GM19455 (cell line): ENCODE measurements around the gene ANKS1B.
"Not testable (repeated sequence)": the region's sequence is repeated elsewhere in the genome, so short reads cannot be mapped to it uniquely, and the experiment has no call there.

Experiments used
- ATAC-seq: cut with Tn5 transposase; IDR thresholded peaks from one replicate; pipeline ENCODE4 v1.9.1; 2021; ENCODE audit not compliant: unreplicated experiment

The ANKS1B gene

DNA sequence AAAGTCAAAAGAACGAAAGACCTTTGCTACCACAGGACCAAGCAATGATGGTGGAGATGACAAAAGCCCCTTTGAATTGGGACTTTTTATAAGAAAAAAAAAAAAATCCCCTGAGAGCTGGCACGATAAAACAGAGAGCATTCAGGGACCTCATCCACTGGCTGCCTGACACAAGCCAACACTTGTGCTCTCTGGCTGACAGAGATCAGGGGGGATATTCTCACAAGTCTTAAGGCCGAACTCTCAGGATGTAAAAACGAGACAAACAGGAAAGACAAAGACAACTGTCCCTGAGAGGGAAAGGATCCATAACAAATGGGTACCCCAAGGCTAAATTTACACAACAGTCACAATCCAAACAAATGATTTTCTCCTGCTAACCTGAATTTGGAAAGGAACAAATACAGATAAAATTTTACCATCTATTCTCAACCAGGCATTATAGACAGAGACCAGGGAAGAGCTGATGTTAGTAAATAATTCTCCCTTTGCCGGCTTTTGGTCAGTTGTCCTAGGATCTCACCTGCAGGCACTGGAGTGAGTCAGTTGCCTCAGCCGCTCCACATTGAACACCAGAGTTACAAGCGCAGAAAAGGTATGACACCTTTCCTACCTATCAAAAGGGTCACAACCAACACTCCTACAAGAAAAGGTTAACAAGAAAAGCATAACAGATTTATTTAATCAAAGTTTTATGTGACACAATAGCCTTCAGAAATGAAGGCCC, 375.1 kb downstream of the ANKS1B start:
- no peak for ATAC-seq

DNA sequence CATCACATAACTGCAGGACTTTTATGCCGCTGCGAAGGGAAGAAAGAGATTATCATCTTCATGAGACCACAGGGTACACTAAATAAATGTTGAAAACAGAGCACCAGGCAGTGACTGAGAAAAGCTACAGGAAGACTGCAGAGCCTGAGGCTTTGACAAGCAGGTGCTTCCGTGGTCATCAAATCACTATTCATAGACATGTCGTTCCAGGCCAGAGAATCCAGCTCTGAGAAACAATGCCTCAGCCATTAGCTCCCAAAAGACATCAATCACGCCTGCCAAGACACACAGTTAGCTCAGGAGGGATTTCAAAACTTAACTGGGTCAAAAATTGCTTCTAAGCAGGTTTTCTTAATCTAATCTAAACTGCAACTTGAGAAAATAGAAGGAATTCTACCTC, 384.3 kb downstream of the ANKS1B start:
- ATAC-seq, result peak; percentile 67

DNA sequence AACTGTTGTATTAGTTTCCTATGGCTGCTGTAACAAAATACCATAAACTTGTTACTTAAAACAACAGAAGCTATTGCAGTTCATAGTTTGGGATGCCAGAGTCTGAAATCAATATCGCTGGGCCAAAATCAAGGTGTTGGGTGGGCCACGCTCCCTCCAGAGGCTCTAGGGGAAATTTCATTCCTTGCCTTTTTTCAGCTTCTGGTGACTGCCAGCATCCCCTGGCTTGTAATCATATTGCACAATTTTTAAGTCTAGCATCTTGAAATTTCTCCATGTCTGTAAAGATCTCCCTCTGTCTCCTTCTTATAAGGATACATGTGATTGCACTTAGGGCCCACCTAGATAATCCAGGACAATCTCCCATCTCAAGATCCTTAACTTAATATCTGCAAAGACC, 386.0 kb downstream of the ANKS1B start:
- no peak for ATAC-seq

DNA sequence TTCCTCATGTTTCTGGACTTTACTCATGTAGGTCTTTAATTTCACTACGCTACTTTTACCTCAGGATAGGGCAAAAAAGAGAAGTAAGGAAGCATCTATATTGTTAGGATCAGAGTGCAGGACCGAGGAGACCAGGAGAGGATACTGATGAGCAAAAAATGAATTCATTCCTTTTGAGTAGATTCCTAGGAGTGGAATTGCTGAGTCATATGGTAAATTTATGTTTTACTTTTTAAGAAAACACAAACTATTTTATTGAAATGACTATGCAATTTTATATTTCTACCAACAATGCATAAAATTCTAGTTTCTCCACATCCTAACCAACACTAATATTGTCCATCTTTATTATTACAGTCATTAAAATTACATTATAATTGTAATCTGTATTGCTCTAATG, 388.0 kb downstream of the ANKS1B start:
- ATAC-seq, result no peak

DNA sequence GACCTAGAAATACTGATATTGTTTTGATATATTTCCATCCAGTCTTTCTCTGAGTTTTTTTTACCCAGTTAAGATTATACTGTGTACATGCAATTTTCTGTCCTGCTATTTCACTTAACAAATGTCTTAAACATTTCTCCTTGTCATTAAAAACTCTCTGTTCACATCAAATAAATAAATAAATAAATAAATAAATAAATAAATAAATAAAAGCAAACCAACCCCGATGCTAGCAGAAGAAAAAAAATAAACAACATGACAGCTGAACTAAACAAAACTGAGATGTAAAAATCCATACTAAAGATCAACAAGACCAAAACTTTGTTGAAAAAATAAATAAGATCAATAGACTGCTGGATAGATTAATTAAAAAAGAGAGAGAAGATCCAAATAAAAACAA, 407.6 kb downstream of the ANKS1B start:
- ATAC-seq, result not testable (repeated sequence)

DNA sequence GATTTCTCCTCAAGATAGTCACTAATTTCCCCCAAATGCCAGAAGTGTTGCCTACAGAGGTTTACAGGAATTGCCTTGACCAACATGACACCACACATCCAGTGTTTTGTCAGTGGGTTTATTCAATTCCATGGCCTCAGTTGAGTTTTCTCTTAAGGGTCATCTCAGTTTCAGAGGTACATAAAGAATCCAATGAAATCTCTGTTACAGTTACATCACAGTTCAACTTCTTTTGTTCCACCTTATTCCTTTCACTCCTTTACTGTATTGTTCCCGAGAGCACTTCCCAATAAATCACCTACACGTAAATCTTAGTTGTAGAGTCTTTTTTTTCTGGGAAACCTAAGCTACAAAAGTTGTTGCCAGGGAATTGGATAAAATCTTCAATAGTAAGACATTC, 410.8 kb downstream of the ANKS1B start:
- no peak for ATAC-seq

DNA sequence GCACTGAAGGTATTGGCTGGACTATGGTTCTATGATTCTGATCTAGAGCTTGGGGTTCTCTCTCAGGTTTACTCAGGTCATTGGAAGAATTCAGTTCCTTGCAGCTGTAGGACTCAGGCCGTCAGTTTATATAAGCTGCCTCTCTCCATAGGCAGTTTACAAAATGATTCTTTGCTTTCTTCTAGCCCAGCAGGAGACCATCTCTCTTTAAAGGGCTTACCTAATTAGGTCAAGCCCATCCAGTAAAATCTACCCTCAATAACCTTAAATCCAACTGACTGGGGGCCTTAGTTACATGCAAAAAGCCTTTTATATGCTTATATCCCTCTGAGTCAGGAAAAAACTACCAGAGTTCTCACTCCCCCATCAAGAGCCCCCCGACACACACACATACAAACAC, 417.7 kb downstream of the ANKS1B start:
- no peak for ATAC-seq

DNA sequence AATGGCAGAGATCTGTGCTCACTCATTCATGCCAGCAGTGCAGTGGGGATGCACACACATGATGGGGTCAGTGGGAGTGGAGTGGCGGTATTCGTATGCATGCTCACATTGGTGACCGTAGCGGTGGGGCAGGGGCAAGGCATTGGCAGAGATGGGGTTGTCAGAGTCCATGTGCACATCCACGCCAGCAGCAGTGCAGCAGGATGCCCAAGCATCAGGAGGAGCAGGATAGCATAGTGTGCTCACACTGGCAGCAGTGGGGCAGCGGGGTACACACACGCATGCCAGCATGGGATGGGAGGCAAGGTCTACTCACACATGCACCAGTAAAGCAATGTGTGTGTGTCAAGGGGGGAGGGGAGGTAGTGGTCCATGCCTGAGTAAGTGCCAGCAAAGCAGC, 426.6 kb downstream of the ANKS1B start:
- ATAC-seq, result no peak

DNA sequence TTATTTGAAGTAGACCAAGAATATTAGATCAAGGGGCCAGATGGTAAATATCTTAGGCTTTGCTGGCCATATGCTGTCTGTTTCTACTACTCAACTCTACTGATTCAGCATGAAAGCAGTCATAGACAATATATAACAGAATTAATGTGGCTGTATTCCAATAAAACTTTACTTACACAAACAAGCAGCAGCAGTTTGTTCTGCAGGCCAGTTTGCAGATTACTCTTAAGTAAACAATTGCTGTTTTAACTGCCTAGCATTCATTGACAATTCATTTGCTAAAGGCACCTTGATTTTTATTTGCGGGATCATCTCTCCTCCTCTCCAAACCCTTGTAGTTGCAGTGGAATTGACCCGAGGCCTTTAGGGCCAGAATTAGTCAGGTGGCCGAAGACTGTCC, 431.3 kb downstream of the ANKS1B start:
- no peak for ATAC-seq

DNA sequence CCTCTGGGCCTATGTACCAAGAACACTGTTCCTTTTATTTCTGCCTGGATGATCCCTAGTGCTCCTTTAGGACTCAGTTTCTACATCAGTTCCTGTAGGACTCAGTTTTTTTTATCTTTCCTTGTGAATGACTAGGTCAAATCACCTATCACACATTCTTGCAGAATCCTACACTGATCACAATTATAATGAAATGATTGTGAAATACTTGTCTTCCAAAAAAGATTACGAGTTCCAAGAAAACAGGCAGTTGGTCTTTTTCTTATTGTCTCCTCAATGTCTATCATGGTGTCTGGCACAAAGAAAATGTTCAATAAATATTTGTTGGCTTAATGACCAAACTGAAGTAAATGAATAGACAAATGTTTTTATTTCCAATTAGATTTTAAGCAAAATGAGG, 432.7 kb downstream of the ANKS1B start:
- no peak for ATAC-seq

DNA sequence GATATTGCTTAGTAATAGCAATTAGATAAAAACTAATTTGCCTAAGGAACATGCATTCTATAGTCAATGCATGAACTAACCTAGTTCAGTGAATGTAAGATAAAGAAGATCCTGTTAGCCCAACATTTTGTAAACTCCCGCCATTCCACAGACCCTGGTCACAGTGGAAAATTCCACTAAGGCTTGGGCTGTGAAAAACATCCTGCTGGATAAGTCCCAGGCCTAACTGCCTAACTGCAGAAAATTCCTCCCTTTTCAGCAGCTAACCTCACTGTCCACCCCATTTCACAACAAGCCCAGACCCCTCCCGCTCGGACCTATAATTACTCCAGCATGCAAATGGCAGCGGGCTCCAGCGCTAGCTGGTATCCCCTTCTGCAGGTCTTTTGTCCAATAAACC, 435.1 kb downstream of the ANKS1B start:
- ATAC-seq, result no peak

DNA sequence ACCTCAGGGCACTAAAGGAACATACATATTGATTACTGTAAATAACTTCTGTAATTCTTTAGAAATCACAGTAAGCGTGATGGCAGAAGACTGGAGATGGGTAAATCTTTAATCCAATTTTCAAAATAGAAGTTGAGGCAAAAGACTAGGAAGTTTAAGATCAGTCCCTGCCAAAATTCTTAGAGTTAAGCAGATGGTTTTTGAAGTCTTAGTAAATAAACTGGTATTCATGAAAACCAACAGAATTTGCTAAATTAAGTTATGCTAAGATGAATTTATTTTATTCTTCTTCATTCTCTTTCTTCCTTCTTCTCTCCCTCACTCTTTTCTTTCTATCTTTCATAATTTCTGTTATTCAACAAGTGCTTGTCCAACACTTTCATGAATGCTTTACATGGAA, 435.5 kb downstream of the ANKS1B start:
- no peak for ATAC-seq

DNA sequence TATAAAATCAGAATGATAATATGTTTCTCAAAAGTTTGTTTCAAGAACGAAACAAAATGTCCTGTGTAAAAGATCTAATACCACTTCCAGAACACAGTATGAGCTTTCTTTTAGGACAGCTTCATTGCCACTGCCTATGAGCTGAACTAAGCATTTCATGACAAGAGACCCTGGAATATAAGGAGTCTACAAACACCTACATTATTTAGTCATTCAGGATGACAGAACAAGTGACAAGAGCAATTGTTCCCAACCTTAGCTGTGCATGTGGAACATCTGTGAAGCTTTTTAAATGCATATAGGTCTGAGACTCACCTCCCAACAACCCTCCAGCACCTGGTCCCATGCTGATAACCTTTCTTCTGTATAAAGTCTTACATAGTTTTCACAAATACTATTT, 440.3 kb downstream of the ANKS1B start:
- no peak for ATAC-seq

DNA sequence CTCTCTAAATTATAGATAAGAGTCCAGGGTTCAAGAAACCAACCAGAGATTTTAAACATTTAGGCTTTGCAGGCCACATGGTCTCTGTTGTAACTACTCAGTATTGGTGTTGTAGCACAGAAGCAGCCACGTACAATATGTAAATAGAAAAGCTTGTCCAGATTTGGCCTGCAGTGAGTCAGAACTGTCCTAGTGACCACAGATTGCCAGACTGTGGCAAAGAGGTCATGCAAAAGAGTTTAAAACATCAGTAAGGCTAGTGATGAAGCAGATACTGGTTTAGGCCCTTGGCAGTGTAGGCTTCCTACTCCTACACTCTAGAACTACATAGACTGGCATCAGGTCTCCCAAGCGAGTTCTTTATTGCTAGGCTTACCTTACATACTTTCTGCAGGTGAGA, 454.8 kb downstream of the ANKS1B start:
- peak; percentile 90 for ATAC-seq

DNA sequence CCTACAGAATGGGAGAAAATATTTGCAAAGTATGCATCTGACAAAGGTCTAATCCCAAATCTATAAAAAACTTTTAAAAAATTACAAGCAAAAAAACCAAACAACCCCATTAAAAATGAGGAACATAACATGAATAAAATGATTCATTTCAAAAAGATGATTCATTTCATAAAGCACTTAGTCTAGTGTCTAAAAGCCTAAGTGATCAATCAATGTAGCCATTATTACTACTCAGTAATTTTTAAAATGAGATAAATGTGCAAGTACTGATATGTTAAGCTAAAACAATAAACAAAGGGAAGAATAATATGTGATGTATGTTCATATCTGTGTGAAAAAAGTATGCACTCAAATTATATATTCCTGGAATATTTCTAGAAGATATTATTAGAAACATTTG, 456.3 kb downstream of the ANKS1B start:
- ATAC-seq, result no peak

DNA sequence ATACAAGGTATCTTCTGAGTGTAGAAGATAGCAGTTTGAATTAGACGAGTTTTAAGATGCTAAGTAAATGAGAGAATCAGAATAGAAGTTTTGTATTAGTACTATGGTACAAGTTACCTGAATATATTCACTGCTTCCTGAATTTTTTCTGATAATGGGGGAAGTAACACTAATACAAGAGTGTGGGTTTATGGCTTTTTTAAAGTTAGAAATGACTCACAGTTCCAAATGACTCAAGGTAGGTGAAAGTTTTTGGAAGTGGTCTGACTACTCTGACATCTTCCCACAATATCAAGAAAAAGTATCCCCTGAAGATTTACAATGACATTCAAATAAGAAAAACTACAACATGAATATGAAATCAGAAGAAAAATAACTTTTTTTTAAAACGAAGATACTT, 460.9 kb downstream of the ANKS1B start:
- no peak for ATAC-seq

DNA sequence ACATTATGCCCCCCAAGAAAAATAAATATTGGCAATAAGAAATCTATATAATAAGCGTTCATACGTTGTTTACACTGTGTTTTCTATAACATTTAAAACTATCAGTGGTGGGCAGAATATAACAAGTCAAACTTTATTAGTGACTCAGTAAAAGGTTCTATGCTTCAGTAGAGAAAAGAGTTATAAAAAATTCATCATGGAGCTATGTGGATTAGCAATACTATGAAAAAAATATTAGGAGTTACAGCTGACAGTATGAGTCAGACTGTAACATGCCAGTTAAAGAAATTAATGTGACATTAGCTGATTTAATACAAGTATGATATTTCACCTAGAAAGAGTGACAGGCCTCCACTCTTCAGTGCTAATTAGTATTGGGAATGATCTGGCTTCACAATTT, 462.3 kb downstream of the ANKS1B start:
- no peak for ATAC-seq

DNA sequence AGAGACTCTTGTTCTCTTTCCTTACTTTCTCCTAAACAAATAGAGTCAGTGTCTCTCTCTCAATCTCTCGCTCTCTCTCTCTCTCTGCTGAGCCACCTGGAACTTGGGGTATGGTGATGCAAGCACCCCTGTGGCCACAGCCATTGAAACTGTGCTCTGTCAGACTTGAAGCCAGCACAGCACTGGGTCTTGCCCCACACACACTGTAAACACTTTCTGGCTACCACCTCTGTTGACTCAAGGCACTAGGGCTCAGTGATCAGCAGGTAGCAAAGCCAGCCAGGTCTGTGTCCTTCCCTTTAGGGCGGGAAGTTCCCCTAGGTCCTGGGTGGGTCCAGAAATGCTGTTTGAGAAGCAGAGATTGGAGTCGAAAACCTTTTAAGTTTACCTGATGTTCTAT, 463.1 kb downstream of the ANKS1B start:
- ATAC-seq, result no peak

DNA sequence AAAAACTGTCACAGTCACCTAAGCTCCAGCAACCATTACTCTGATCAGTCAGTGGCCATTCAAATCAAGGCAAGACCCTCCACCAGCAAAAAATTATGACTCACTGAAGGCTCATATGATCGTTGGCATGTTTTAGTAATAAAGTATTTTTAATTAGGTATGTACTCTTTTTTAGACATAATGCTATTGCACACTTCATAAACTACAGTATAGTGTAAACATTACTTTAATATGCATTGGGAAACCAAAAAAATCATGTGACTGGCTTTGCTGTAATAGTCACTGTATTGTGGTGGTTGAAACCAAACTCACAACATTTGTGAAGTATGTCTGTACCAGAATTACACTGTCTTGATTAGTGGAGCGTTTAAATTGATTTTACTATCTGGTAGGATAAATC, 471.7 kb downstream of the ANKS1B start:
- ATAC-seq, result no peak

DNA sequence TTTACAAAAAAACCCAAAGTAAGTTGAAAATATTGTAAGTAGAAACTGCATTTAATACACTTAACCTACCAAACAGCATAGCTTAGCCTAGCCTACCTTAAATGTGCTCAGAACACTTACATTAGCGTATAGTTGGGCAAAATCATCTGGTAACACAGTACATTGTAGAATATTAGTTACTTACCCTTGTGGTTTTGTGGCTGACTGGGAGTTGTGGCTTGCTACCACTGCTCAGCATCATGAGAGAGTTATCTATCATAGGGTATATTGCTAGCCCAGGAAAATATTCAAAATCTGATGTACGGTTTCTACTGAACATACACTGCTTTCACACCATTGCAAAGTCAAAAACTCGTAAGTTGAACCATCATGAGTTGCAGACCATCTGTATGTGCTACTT, 478.9 kb downstream of the ANKS1B start:
- ATAC-seq, result no peak

DNA sequence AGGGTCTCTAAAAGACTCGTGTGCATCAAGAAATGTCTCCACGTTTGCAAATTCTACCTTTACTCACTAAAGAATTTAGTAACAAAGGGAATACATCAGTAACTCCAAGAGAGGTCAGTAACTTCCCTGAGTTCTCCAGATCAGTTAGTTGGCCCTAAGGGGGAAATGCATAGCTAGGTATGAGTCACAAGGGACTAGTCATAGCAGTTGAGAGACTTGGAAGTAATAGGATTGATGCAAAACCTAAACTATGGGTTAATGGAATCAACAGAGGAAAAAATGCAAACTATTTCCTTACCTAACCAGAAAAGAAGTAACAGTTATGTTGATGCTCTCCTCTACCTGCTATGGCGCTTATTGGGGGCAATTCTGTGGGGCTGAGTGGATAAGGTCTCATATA, 486.0 kb downstream of the ANKS1B start:
- ATAC-seq, result no peak

DNA sequence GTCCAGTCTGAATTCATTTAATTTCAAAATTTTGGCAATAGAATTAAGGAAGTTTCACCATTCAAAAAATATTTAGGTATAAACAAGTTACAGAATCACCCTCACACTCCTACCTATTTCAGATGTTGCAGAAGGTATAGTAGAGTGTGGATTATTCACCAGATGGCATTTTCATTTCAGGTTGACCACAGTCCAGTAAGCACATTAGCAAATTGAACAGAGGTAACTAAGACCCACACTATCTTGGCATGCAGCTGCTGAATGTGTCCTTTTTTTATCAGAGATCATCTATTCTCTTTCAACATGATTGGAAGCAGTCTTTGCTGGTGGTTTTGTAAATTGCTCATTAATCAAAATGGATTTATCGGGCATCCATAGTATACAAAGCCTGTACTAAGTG, 488.9 kb downstream of the ANKS1B start:
- no peak for ATAC-seq

DNA sequence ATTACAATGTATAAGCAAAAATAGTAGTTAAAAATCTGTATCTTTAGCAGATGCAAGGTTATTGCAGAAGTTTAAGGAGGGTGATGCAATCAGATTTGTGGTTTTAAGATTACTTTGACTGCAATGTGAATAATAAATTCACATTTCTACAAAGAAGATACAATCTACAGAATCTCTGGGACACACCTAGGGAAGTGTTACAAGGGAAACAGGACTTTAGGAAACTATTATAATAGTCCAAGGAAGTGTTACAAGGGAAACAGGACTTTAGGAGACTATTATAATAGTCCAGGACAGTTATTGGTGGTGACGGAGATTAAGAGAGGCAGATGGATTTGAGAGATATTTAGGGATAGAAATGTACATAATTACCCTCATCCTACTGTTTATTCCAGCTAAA, 491.5 kb downstream of the ANKS1B start:
- ATAC-seq, result no peak

DNA sequence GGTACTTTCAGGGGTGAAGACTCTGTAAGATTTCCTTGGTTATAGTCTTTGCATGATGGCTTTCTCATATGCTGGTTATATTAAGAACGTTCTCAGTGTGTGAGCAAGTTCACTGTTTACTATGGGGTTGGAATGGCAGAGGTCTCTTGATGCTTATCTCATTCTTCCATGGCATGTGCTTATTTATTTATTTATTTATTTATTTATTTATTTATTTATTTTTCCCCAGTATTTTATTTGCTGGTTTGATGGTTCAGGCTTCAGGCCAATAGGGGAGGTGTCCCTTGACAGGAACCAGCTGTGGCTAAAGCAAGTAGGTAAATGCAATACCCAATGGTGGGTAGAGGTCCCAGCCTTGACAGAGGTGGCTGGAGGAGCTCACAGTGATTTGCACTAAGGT, 498.5 kb downstream of the ANKS1B start:
- no peak for ATAC-seq
